Mucosa of descending colon (tissue), 3 donors: ENCODE results near the gene ACAD8. TPM values are rescaled to one million over a fixed set of nuclear protein-coding genes. Genes with fewer than 3 reads are reported as not detected.

Source experiments
- ATAC-seq: fragments of 200-7000 bp; cut with Tn5 transposase; one replicate; pipeline ENCODE4 v1.9.1; 2020; ENCODE audit warnings: mild to moderate bottlenecking, moderate library complexity
- DNase-seq, 3 donors: peaks; one replicate each; pipeline ENCODE4 v3.0.0-alpha.2; 2020
- H3K36me3 ChIP-seq: fragments of 200-600 bp; one replicate; pipeline ENCODE4 v1.8.0; 2021; ENCODE audit warnings: low read depth, mild to moderate bottlenecking
- H3K4me1 ChIP-seq: fragments of 200-600 bp; one replicate; pipeline ENCODE4 v1.8.0; 2021; ENCODE audit warnings: low read depth, mild to moderate bottlenecking
- H3K4me3 ChIP-seq: fragments of 200-600 bp; one replicate; pipeline ENCODE4 v1.8.0; 2021; ENCODE audit warnings: mild to moderate bottlenecking
- H3K9me3 ChIP-seq: fragments of 200-600 bp; one replicate; pipeline ENCODE4 v1.8.0; 2021; ENCODE audit warnings: mild to moderate bottlenecking
- intact Hi-C, 2 donors: fragments of 100-400 bp; cut with DNase I in 1 of 2; cut with micrococcal nuclease in 1 of 2; formaldehyde crosslinking; loops; one replicate each; pipeline versions ENCODE4 v1.11.0 to v1.11.1; 2022; cut with DNase I, micrococcal nuclease
- total RNA-seq, 3 donors: library from RNA; stranded (reverse); fragmentation: NEBNext Ultra II Directional in 2 of 3; extraction: Animal tissue kit (Norgen Biotek cat#: 25700) in 2 of 3; gene quantifications; one replicate each; pipeline versions ENCODE4 v1.2.1 to v1.2.4, GENCODE V29; 2021 to 2023
- TF ChIP-seq, protein P1 (sequence below): fragments of 200-600 bp; IDR thresholded peaks from one replicate; pipeline ENCODE4 v1.8.0; 2022; ENCODE audit warnings: antibody characterized with exemption, mild to moderate bottlenecking
- donor health status: DM: no; HTN: no; CAD: no; lungs with moderate emphysema.
- donor health status: DM: no; HTN: no; CAD: no.
- donor health status: DM: no; HTN: yes; CAD: no.

ACAD8 gene
- total RNA-seq, 3 donors from 2014 or later: 24.4 to 31.1 (median 28.8) TPM

DNA sequence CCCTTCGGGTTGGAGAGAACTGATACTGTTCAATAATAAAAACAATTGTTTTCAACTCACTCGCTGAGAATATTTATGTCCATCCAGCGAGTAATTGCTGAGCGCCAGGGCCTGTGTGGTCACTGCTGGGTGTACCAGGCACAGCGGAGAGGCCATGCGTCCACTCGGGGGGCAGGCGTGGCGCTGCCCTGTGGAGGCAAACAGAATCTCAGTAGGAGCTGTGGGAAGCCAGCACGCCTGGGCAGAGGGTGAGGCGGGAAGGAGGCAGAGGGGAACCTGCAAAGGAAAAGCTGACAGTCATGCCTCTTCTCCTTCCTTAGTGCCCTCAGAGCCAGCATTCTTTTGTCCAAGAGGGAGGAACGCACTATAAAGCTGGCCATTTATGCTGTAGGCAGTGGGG is 34.2 kb downstream of the ACAD8 start:
- no peaks in the 10 kb centered on the region for H3K4me1 ChIP-seq
- TF ChIP-seq, protein P1, sequence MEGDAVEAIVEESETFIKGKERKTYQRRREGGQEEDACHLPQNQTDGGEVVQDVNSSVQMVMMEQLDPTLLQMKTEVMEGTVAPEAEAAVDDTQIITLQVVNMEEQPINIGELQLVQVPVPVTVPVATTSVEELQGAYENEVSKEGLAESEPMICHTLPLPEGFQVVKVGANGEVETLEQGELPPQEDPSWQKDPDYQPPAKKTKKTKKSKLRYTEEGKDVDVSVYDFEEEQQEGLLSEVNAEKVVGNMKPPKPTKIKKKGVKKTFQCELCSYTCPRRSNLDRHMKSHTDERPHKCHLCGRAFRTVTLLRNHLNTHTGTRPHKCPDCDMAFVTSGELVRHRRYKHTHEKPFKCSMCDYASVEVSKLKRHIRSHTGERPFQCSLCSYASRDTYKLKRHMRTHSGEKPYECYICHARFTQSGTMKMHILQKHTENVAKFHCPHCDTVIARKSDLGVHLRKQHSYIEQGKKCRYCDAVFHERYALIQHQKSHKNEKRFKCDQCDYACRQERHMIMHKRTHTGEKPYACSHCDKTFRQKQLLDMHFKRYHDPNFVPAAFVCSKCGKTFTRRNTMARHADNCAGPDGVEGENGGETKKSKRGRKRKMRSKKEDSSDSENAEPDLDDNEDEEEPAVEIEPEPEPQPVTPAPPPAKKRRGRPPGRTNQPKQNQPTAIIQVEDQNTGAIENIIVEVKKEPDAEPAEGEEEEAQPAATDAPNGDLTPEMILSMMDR: no peak
- no peak for ATAC-seq
- H3K9me3 ChIP-seq: no peaks in the 10 kb centered on the region
- DNase-seq: no peak
- intact Hi-C loops: no loop called here
- no peaks in the 10 kb centered on the region for H3K36me3 ChIP-seq
- H3K4me3 ChIP-seq: no peak overlapping the region

DNA sequence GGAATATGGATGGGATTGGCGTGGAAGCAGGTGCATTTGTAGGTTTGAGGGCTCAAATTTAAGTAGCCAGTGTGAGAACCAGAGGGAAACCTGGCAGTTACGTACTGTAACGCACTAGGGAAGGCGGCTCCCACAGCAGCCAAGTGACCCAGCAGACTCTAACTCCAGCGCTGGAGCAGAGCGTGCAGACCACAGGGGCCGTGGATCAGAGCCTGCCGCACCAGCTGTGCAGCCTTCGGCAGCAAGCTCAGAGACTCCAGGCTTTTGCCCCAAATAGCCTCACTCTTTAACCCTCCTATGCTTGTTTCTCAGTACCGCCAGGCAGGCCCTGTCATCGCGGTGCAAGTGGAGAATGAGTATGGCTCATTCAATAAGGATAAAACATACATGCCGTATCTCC is 35.1 kb downstream of the ACAD8 start:
- Histone ChIP-seq H3K4me1 (no peaks in the 10 kb centered on the region), H3K36me3 (no peaks in the 10 kb centered on the region), H3K4me3 (no peak overlapping the region), H3K9me3 (no peaks in the 10 kb centered on the region)
- TF ChIP-seq, protein P1: no peak
- ATAC-seq (no peak), DNase-seq (no peak)
- intact Hi-C loops: no loop called here

- TF ChIP-seq, protein P1: no peak
- ATAC-seq (no peak), DNase-seq (no peak)
- Histone ChIP-seq H3K4me3 (no peak overlapping the region), H3K4me1 (no peaks in the 10 kb centered on the region), H3K36me3 (no peaks in the 10 kb centered on the region), H3K9me3 (no peaks in the 10 kb centered on the region)
- intact Hi-C loops: no loop called here
Observed at GRCh38 chr11:134289167-134289566, 35.8 kb downstream of the ACAD8 start.

GRCh38 chr11:134289789-134290188 is 36.4 kb downstream of the ACAD8 start:
- TF ChIP-seq, protein P1: no peak
- intact Hi-C loops: no loop called here
- DNase-seq (no peak), ATAC-seq (no peak)
- no peaks in the 10 kb centered on the region for H3K36me3 ChIP-seq
- H3K4me3 ChIP-seq: no peak overlapping the region
- no peaks in the 10 kb centered on the region for H3K4me1 ChIP-seq
- H3K9me3 ChIP-seq: no peaks in the 10 kb centered on the region

- intact Hi-C loops: no loop called here
- no peak overlapping the region for H3K4me3 ChIP-seq
- H3K4me1 ChIP-seq: no peaks in the 10 kb centered on the region
- H3K36me3 ChIP-seq: no peaks in the 10 kb centered on the region
- TF ChIP-seq, protein P1: no peak
- DNase-seq (no peak), ATAC-seq (no peak)
- no peaks in the 10 kb centered on the region for H3K9me3 ChIP-seq
Observed at GRCh38 chr11:134290646-134291045, 37.3 kb downstream of the ACAD8 start.

- H3K4me1 ChIP-seq: no peaks in the 10 kb centered on the region
- H3K9me3 ChIP-seq: no peaks in the 10 kb centered on the region
- no peaks in the 10 kb centered on the region for H3K36me3 ChIP-seq
- DNase-seq (no peak), ATAC-seq (no peak)
- intact Hi-C loops: no loop called here
- TF ChIP-seq, protein P1: no peak
- no peak overlapping the region for H3K4me3 ChIP-seq
Observed at GRCh38 chr11:134291196-134291595, 37.8 kb downstream of the ACAD8 start.
